ENCODE data around the gene TCERG1L.

Gene TCERG1L

GRCh38 chr10:131219584-131219886, 92.0 kb downstream of the TCERG1L start:
- no peak for DNase-seq (ENCODE audit: low read depth in 2 of 2)
- no peak overlapping the region for H3K4me3 ChIP-seq (replicated peaks in 1 of 2; ENCODE audit: low read depth in 2 of 2, low read length in 2 of 2)
- TF ChIP-seq CTCF (IDR thresholded peaks at IDR 0.05; ENCODE audit: low read depth, low read length) = no peak

GRCh38 chr10:131218811-131219583, 92.5 kb downstream of the TCERG1L start:
- no peak for TF ChIP-seq CTCF (IDR thresholded peaks at IDR 0.05; ENCODE audit: low read depth, low read length)
- H3K4me3 ChIP-seq (replicated peaks in 1 of 2; ENCODE audit: low read depth in 2 of 2, low read length in 2 of 2) = no peak overlapping the region
- DNase-seq (ENCODE audit: low read depth in 2 of 2) = no peak

- H3K4me3 ChIP-seq (replicated peaks in 1 of 2; ENCODE audit: low read depth in 2 of 2, low read length in 2 of 2) = no peak overlapping the region
- no peak for TF ChIP-seq CTCF (IDR thresholded peaks at IDR 0.05; ENCODE audit: low read depth, low read length)
- no peak for DNase-seq (ENCODE audit: low read depth in 2 of 2)
Observed at GRCh38 chr10:131216681-131217230, 94.8 kb downstream of the TCERG1L start.

GRCh38 chr10:131215776-131216175, 95.7 kb downstream of the TCERG1L start:
- no peak for DNase-seq (ENCODE audit: low read depth in 2 of 2)
- TF ChIP-seq CTCF (IDR thresholded peaks at IDR 0.05; ENCODE audit: low read depth, low read length) = no peak
- H3K4me3 ChIP-seq (replicated peaks in 1 of 2; ENCODE audit: low read depth in 2 of 2, low read length in 2 of 2) = no peak overlapping the region

- no peak for DNase-seq (ENCODE audit: low read depth in 2 of 2)
- TF ChIP-seq CTCF (IDR thresholded peaks at IDR 0.05; ENCODE audit: low read depth, low read length) = no peak
- no peak overlapping the region for H3K4me3 ChIP-seq (replicated peaks in 1 of 2; ENCODE audit: low read depth in 2 of 2, low read length in 2 of 2)
Observed at GRCh38 chr10:131214521-131215244, 96.8 kb downstream of the TCERG1L start.

- no peak for DNase-seq (ENCODE audit: low read depth in 2 of 2)
- no peak for TF ChIP-seq CTCF (IDR thresholded peaks at IDR 0.05; ENCODE audit: low read depth, low read length)
- no peak overlapping the region for H3K4me3 ChIP-seq (replicated peaks in 1 of 2; ENCODE audit: low read depth in 2 of 2, low read length in 2 of 2)
Observed at GRCh38 chr10:131213741-131214505, 97.6 kb downstream of the TCERG1L start.
